IMR-90 (cell line): ENCODE measurements around the gene EHBP1. TPM values are rescaled to one million over a fixed set of nuclear protein-coding genes. Genes with fewer than 3 reads are reported as not detected.

ENCODE experiments used
- ATAC-seq: fragments of 200-7000 bp; cut with Tn5 transposase; 2 replicates; pipeline ENCODE4 v1.9.1; 2020; ENCODE audit warnings: low read depth, mild to moderate bottlenecking, moderate library complexity
- BruUV-seq: library from RNA; stranded (reverse); fragments of 400-500 nt; replicated peaks from 2 replicates; lab custom pipeline; 2021; lab: Mats Ljungman, UMichigan
- CTCF ChIA-PET: fragments of 300-600 bp; formaldehyde crosslinking; extraction: SDS; loops from one replicate; lab custom pipeline; 2021; ENCODE audit warnings: antibody characterized with exemption; lab: Yijun Ruan, JAX
- POLR2A ChIA-PET: fragments of 300-600 bp; sonication (Branson Sonifier 250); formaldehyde crosslinking; loops from one replicate; lab custom pipeline; 2022; ENCODE audit warnings: antibody characterized with exemption; ENCODE audit not compliant: unreplicated experiment; lab: Charles Lee
- DNase-seq: peaks from one replicate; pipeline ENCODE4 v3.0.0; 2013
- H2AFZ ChIP-seq: replicated peaks from 2 replicates; pipeline ENCODE3; 2013; ENCODE audit warnings: low read length, mild to moderate bottlenecking; ENCODE audit not compliant: poor library complexity
- H2AK5ac ChIP-seq: 2 replicates; pipeline ENCODE4 v1.6.1; 2013; ENCODE audit warnings: low read depth, low read length, inconsistent platforms
- H2AK9ac ChIP-seq: replicated peaks from 2 replicates; pipeline ENCODE3; 2013; ENCODE audit warnings: mild to moderate bottlenecking, low read depth, low read length, moderate library complexity; ENCODE audit not compliant: poor library complexity
- H2BK120ac ChIP-seq: 2 replicates; pipeline ENCODE4 v1.6.1; 2013; ENCODE audit warnings: low read depth, low read length, inconsistent platforms
- H2BK15ac ChIP-seq: 3 replicates; pipeline ENCODE4 v1.6.1; 2013; ENCODE audit warnings: low read depth, low read length, inconsistent platforms
- H2BK20ac ChIP-seq: 2 replicates; pipeline ENCODE4 v1.6.1; 2013; ENCODE audit warnings: low read depth, mild to moderate bottlenecking, inconsistent platforms, low read length, moderate library complexity
- H2BK5ac ChIP-seq: 2 replicates; pipeline ENCODE4 v1.6.1; 2013; ENCODE audit warnings: mild to moderate bottlenecking, low read depth, low read length, inconsistent platforms; ENCODE audit not compliant: poor library complexity, severe bottlenecking
- H3K14ac ChIP-seq: replicated peaks from 2 replicates; pipeline ENCODE4 v1.6.1; 2013; ENCODE audit warnings: low read depth, low read length, inconsistent platforms
- H3K18ac ChIP-seq: 2 replicates; pipeline ENCODE4 v1.6.1; 2013; ENCODE audit warnings: low read depth, low read length, control low read depth
- H3K23ac ChIP-seq: 2 replicates; pipeline ENCODE4 v1.6.1; 2013; ENCODE audit warnings: low read depth, low read length, inconsistent platforms
- H3K27ac ChIP-seq: 2 replicates; pipeline ENCODE4 v1.5.1; 2013; ENCODE audit warnings: mild to moderate bottlenecking, control low read depth, low read length; ENCODE audit not compliant: insufficient read depth
- H3K27me3 ChIP-seq: 2 replicates; pipeline ENCODE4 v1.6.1; 2013; ENCODE audit warnings: low read length; ENCODE audit not compliant: control insufficient read depth, insufficient read depth
- H3K36me3 ChIP-seq: 2 replicates; pipeline ENCODE4 v1.6.1; 2013; ENCODE audit warnings: low read length, mixed read lengths; ENCODE audit not compliant: control insufficient read depth, insufficient read depth
- H3K4ac ChIP-seq: 2 replicates; pipeline ENCODE4 v1.6.1; 2013; ENCODE audit warnings: low read depth, low read length, inconsistent platforms
- H3K4me1 ChIP-seq: 2 replicates; pipeline ENCODE4 v1.6.1; 2013; ENCODE audit warnings: low read length, mixed read lengths; ENCODE audit not compliant: control insufficient read depth, insufficient read depth
- H3K4me2 ChIP-seq: 2 replicates; pipeline ENCODE4 v1.6.1; 2013; ENCODE audit warnings: low read depth, mild to moderate bottlenecking, control low read depth, low read length, moderate library complexity
- H3K4me3 ChIP-seq: 2 replicates; pipeline ENCODE4 v1.5.1; 2013; ENCODE audit warnings: low read depth, mild to moderate bottlenecking, control low read depth, low read length, moderate library complexity; ENCODE audit not compliant: insufficient read depth
- H3K56ac ChIP-seq: 2 replicates; pipeline ENCODE4 v1.6.1; 2013; ENCODE audit warnings: low read length, inconsistent platforms; ENCODE audit not compliant: insufficient read depth; ENCODE audit errors: extremely low read depth
- H3K79me1 ChIP-seq, 2 experiments: 2 replicates each; pipeline ENCODE4 v1.6.1; 2013; ENCODE audit warnings: low read length in 2 of 2, inconsistent platforms in 1 of 2, low read depth in 1 of 2
- H3K9ac ChIP-seq: 2 replicates; pipeline ENCODE4 v1.6.1; 2013; ENCODE audit warnings: low read depth, low read length, control low read depth
- H3K9me1 ChIP-seq: 2 replicates; pipeline ENCODE4 v1.6.1; 2013; ENCODE audit warnings: low read length, inconsistent platforms; ENCODE audit not compliant: insufficient read depth
- H3K9me3 ChIP-seq: 2 replicates; pipeline ENCODE4 v1.6.1; 2013; ENCODE audit warnings: low read length; ENCODE audit not compliant: control insufficient read depth, insufficient read depth
- H4K20me1 ChIP-seq: 2 replicates; pipeline ENCODE4 v1.6.1; 2013; ENCODE audit warnings: low read length, inconsistent platforms; ENCODE audit not compliant: insufficient read depth
- H4K5ac ChIP-seq: 2 replicates; pipeline ENCODE4 v1.6.1; 2013; ENCODE audit warnings: mild to moderate bottlenecking, low read depth, low read length, control low read depth
- H4K8ac ChIP-seq, 2 experiments: 2 replicates each; pipeline ENCODE4 v1.6.1; 2013; ENCODE audit warnings: low read depth in 2 of 2, low read length in 2 of 2, control low read depth in 1 of 2, inconsistent platforms in 1 of 2
- H4K91ac ChIP-seq: 2 replicates; pipeline ENCODE4 v1.6.1; 2013; ENCODE audit warnings: low read depth, low read length, inconsistent platforms; ENCODE audit not compliant: insufficient read depth
- CHD1 ChIP-seq: IDR thresholded peaks from 2 replicates; pipeline ENCODE4 v1.6.1; 2012; ENCODE audit warnings: low read depth, low read length, improper control_type of control experiment
- CTCF ChIP-seq: conservative IDR thresholded peaks from 2 replicates; pipeline ENCODE4 v1.5.1; 2012; ENCODE audit warnings: mild to moderate bottlenecking, low read depth, low read length, improper control_type of control experiment
- ELK1 ChIP-seq: fragments of 150-350 bp; IDR thresholded peaks from 2 replicates; pipeline ENCODE4 v1.6.1; 2016; ENCODE audit warnings: low read depth, mild to moderate bottlenecking, low read length, moderate library complexity, borderline replicate concordance
- MAFK ChIP-seq: IDR thresholded peaks from 2 replicates; pipeline ENCODE4 v1.6.1; 2012; ENCODE audit warnings: low read depth, low read length, improper control_type of control experiment
- MAZ ChIP-seq: IDR thresholded peaks from 2 replicates; pipeline ENCODE4 v1.6.1; 2012; ENCODE audit warnings: low read depth, mild to moderate bottlenecking, low read length, improper control_type of control experiment, moderate library complexity, borderline replicate concordance
- MXI1 ChIP-seq: IDR thresholded peaks from 2 replicates; pipeline ENCODE4 v1.6.1; 2012; ENCODE audit warnings: low read depth, mild to moderate bottlenecking, low read length, moderate library complexity, borderline replicate concordance
- NFE2L2 ChIP-seq: fragments of 150-350 bp; IDR thresholded peaks from 2 replicates; pipeline ENCODE4 v1.6.1; 2016; ENCODE audit warnings: low read depth, mild to moderate bottlenecking, low read length
- POLR2A ChIP-seq: IDR thresholded peaks from 2 replicates; pipeline ENCODE4 v1.6.1; 2012; ENCODE audit warnings: mild to moderate bottlenecking, low read depth, low read length
- RFX5 ChIP-seq: IDR thresholded peaks from 2 replicates; pipeline ENCODE4 v1.8.0; 2012; ENCODE audit warnings: low read depth, mild to moderate bottlenecking, low read length, moderate library complexity
- SMC3 ChIP-seq: fragments of 150-350 bp; IDR thresholded peaks from 2 replicates; pipeline ENCODE4 v1.6.1; 2016; ENCODE audit warnings: low read depth, mild to moderate bottlenecking, antibody characterized with exemption, low read length, moderate library complexity
- USF2 ChIP-seq: fragments of 150-350 bp; IDR thresholded peaks from 2 replicates; pipeline ENCODE4 v1.6.1; 2017; ENCODE audit warnings: mild to moderate bottlenecking, antibody characterized with exemption, low read length, low read depth
- WGBS, 2 experiments: methylation state at CpG; one replicate each; pipeline versions ENCODE4 v1.1.5 to v1.1.7; 2013; ENCODE audit warnings: missing lambda C conversion rate in 2 of 2; ENCODE audit not compliant: insufficient read length in 1 of 2; ENCODE audit errors: extremely low coverage in 2 of 2; 5-methylcytosine and 5-hydroxymethylcytosine counted together
- dilution Hi-C: fragments of 300-500 bp; cut with HindIII; formaldehyde crosslinking; loops from one replicate; pipeline ENCODE4 v1.14.3; 2018; ENCODE audit warnings: low sequenced_read_pairs; ENCODE audit not compliant: unreplicated experiment
- in situ Hi-C: fragments of 300-500 bp; cut with MboI; formaldehyde crosslinking; loops from 3 replicates; pipeline ENCODE4 v1.14.3; 2019; ENCODE audit warnings: low sequenced_read_pairs, inconsistent platforms, mixed read lengths
- intact Hi-C: fragments of 100-400 bp; cut with micrococcal nuclease; formaldehyde crosslinking; loops from 2 replicates; pipeline ENCODE4 v1.10.0; 2022
- polyA plus RNA-seq, 3 experiments: library from polyadenylated mRNA; depleted of rRNA; stranded (reverse); fragments of >200 nt; gene quantifications; 2 replicates each; pipeline ENCODE4 v1.2.3, GENCODE V29; 2012; ENCODE audit warnings: low replicate concordance in 1 of 3
- total RNA-seq: library from RNA; depleted of rRNA; stranded (reverse); fragments of >200 nt; gene quantifications from 2 replicates; pipeline ENCODE4 v1.2.3, GENCODE V29; 2012

The EHBP1 gene
- total and polyA plus RNA-seq, 2 of the 4 experiments (the other 2 are of a cell fraction), result 28.3 to 44.4 TPM

- Histone ChIP-seq H3K27ac (no peak overlapping the region), H3K9ac (no peak overlapping the region), H3K4ac (no peak overlapping the region), H2AFZ (no peak overlapping the region), H2BK20ac (no peak overlapping the region), H2AK9ac (no peak overlapping the region), H2BK120ac (no peak overlapping the region), H4K91ac (no peak overlapping the region), H3K14ac (no peak overlapping the region), H2BK5ac (no peak overlapping the region), H3K18ac (no peak overlapping the region), H3K79me1 (peaks cover 23 to 52% of the 10 kb centered on the region in 2 experiments), H2BK15ac (no peak overlapping the region), H3K9me3 (no peaks in the 10 kb centered on the region; the same call in 1 of the 2 replicates), H3K4me1 (peaks cover 2% of the 10 kb centered on the region), H2AK5ac (no peak overlapping the region), H4K8ac (no peak overlapping the region), H3K4me2 (no peak overlapping the region), H4K20me1 (peaks cover 23% of the 10 kb centered on the region), H3K4me3 (no peak overlapping the region), H4K5ac (no peak overlapping the region), H3K36me3 (no peaks in the 10 kb centered on the region), H3K27me3 (no peaks in the 10 kb centered on the region), H3K56ac (no peak overlapping the region), H3K9me1 (peaks cover 12% of the 10 kb centered on the region; the same call in 1 of the 2 replicates), H3K23ac (no peak overlapping the region)
- in situ Hi-C loops, result no loop called here
- no peak for ATAC-seq
- dilution Hi-C loops, result no loop called here
- CTCF ChIA-PET, result interaction anchor here (0.7 kb wide), 1 partner anchor 10 kb away, joined by 3 read pairs; no protein-coding TSS in a partner anchor
- no peak for DNase-seq
- intact Hi-C loops, result no loop called here
- 67% methylated on average over 1 of the region's 5 CpGs; no CpG with 5 or more reads in 1 of the 2 experiments for WGBS, 2 experiments
- TF ChIP-seq USF2, result no peak
- TF ChIP-seq SMC3, result no peak
- no peak for TF ChIP-seq POLR2A
- no peak for TF ChIP-seq RFX5
- no peak for TF ChIP-seq MXI1
- no peak for TF ChIP-seq ELK1
- no peak for TF ChIP-seq CTCF
- no peak for TF ChIP-seq CHD1
- TF ChIP-seq MAFK, result no peak
- no peak for TF ChIP-seq MAZ
- no peak for TF ChIP-seq NFE2L2
- POLR2A ChIA-PET, result no interaction called here
- BruUV-seq, result no TSS peak
These were observed 22.5 kb downstream of the EHBP1 start for GRCh38 chr2:62727876-62728566.
